Epithelial cell of esophagus (primary cell): ENCODE results near the gene DMWD.
A peak's percentile ranks its signal among the peaks of the same experiment; 100 is the strongest.

Source experiments
- DNase-seq: peaks from one replicate; pipeline ENCODE4 v3.0.0; 2010; ENCODE audit warnings: low read depth
- H3K4me3 ChIP-seq: 2 replicates; pipeline ENCODE4 v1.5.1; 2011; ENCODE audit warnings: mild to moderate bottlenecking, low read length, control low read depth
- TF ChIP-seq, protein P1 (sequence below): IDR thresholded peaks from 2 replicates; pipeline ENCODE4 v1.5.1; 2011; ENCODE audit warnings: low read depth, mild to moderate bottlenecking, low read length, control low read depth, inconsistent platforms; ENCODE audit not compliant: insufficient read depth; ENCODE audit errors: missing control alignments

Gene DMWD

DNA sequence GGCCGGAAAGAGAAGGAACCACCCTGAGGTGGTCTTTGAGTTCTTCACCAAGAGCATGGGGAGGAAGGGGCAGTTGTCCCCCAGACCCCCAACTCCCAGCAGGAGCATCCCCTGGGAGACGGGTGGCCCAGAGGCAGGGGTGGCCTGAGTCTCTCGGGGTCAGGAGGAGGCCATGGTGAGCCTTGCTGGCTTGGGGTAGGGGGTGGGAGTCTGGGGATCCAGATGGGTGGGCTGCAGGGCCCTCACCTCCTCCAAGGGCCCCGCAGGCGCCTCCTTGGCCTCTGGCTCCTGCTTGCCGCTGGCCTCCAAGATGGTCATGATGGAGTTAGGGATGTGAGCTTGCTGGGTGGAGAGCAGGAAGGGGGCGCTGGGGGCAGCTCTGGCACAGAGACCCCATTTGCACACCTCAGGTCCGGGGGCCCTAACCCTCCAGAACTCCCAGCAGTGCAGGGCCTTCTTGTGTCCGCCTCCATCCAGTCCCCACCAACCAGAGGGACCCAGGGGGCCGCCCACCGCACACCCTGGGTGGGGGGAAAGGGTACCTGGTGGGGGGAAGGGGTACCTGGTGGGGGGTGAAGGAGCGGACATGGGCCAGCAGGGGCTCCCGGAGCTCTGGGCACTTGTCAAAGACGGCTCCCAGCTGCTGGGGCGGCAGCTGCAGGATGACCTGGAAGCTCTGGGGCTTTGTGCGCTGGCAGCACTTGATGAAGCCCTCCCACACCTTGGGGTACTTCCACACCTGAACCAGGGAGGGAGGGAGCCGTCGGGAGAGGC is 23.8 kb upstream of the DMWD start:
- TF ChIP-seq, protein P1, sequence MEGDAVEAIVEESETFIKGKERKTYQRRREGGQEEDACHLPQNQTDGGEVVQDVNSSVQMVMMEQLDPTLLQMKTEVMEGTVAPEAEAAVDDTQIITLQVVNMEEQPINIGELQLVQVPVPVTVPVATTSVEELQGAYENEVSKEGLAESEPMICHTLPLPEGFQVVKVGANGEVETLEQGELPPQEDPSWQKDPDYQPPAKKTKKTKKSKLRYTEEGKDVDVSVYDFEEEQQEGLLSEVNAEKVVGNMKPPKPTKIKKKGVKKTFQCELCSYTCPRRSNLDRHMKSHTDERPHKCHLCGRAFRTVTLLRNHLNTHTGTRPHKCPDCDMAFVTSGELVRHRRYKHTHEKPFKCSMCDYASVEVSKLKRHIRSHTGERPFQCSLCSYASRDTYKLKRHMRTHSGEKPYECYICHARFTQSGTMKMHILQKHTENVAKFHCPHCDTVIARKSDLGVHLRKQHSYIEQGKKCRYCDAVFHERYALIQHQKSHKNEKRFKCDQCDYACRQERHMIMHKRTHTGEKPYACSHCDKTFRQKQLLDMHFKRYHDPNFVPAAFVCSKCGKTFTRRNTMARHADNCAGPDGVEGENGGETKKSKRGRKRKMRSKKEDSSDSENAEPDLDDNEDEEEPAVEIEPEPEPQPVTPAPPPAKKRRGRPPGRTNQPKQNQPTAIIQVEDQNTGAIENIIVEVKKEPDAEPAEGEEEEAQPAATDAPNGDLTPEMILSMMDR, result no peak
- no peak for DNase-seq
- H3K4me3 ChIP-seq, result no peak overlapping the region

DNA sequence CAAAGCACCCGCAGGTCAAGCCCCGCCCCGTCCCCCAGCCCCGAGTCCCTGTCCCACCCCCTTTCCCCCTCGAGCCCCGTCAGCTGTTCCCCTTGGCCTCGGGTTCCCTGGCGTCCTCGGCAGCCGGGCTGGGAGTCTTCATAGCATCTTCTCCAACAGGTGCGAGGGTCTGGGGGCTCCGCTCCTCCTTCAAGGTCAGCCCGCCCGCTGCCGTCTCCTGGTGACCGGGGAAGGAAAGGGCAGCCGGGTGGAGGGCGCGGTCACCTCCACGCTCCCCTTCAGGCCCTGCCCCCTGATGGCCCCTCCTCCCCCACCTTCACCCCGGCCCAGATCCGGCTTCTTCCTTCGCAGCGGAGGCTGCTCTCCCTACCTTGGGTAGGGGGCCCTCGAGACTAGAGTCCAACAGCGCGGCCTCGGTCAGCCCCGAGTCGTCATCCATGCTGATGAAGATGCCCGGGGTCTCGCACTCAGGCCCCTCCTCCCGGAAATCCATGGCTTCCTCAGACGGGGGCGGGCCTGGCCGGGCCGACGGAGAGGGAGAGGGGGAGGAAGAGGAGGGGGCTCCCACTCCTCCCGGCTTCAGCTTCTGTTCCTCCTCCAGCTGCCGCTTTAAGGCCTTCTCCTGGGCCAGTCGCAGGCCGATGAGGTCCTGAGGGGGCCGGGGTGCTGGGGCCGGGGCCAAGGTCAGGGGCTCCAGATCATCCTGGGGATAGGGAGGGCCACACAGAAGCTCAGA is 23.0 kb upstream of the DMWD start:
- no peak overlapping the region for H3K4me3 ChIP-seq
- TF ChIP-seq, protein P1, result no peak
- DNase-seq, result no peak

DNA sequence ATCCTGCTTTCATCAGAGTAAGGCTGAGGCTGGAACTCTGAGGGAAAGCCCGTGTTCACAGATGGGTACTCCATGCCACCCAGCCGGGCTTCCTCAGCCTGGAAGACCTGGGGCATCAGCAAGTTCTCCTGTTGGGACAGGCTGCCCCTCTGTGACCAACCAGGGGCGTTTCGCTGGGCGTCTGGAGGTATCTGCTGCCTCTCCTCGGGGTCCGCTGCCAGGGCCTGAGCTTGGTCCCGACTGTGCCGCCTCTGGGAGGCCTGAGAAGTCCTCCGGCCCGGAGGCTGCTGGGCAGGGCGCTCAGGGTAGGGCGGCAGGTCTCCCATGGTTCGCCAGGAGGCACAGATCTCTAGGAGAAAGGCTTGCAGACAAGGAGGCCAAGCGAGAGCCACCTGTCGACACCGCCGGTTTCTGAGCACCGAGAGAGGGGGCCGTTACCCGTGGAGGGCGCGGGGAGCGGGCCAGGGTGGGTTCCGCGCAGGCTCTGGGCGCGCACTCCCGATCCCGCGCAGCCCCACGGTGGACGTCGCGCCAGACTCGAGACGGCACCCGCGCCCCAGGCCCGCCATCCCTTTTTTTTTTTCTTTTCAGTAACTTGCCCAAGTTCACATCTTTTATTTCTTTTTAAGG is 22.3 kb upstream of the DMWD start, which contains the start of gene RSPH6A:
TSS of gene RSPH6A (minus strand) at position 458 of the 630 bp plus-strand sequence. CDS start at position 326, 132 bp downstream.
- DNase-seq, result no peak
- TF ChIP-seq, protein P1, result no peak
- no peak within 1 kb of the TSS for H3K4me3 ChIP-seq

DNA sequence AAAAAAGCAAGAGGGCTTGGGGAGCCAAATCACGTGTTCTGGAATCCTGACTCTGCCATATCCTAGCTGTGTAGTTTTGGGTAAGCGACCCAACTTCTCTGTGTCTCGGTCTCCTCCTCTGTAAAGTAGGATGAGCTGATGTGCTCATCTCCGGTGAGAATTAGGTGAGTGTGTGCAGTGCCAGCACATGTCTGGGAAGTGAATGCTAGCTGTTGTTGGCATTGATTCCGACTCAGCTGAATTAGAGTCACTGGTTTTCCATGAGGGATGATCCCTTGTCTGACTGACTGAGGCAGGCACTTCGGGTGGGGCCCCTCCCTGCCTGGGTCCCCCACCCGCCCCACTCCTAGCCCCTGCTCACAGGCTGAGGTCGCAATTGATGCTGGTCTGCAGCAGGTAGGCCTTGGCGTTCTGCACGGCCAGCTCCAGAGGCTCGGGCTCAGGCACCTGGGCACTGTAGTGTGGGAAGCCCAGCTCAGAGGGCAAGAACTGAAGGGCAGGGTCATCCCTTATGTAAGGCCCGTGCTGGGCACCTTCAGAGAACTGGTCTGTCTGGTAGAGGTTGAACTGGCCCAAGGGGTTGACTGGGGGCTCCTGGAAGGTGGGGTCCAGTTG is 21.6 kb upstream of the DMWD start:
- DNase-seq, result peak; percentile 81
- no peak overlapping the region for H3K4me3 ChIP-seq
- TF ChIP-seq, protein P1, result no peak

DNA sequence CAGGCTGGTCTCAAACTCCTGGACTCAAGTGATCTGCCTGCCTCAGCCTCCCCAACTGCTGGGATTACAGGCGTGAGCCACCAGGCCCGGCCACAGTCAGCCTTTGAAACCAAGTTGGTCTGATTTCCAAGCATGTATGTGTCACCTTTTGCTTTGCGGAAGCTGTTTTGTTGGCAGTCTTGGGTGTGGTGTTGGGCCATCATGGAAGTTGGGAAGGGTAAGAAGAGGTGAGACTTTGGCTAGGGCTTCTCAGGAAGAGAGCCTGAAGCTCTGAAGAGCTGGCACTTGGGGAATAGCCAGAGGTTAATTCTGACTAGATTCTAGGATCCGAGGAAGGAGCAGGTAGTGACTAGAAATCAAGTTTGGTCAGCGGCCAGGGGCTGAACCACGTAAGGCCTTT is 19.7 kb upstream of the DMWD start:
- no peak overlapping the region for H3K4me3 ChIP-seq
- DNase-seq, result peak; percentile 55
- TF ChIP-seq, protein P1, result no peak

DNA sequence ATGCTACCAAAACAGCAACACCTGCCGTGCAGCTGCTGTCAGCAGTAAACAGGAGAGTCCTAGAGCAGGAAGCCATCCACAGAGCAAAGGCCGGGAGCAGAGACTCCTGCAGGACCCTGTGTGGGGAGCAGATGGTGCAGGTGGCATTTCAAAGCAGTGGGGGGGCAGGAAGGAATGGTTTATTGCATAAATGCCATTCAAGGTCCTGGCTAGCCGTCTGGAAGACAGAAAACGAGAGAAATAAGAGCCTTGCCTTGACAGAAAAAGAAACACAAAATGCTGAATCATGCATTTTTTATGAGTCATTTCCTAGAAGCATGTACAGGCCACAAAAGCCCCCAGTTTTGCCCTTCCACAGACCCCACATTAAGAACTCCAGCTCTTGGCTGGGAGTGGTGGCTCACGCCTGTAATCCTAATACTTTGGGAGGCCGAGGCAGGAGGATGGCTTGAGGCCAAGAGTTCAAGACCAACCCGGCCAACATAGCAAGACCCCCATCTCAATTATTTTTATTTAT is 17.1 kb upstream of the DMWD start:
- DNase-seq, result peak; percentile 60
- TF ChIP-seq, protein P1, result no peak
- no peak overlapping the region for H3K4me3 ChIP-seq
